LNCAP (cell line): ENCODE results near the gene HBB.

Source experiments
- CTCF ChIP-seq: fragments of 450-650 bp; IDR thresholded peaks from 2 replicates; pipeline ENCODE4 v1.5.1; 2017; ENCODE audit warnings: mild to moderate bottlenecking

HBB gene

DNA sequence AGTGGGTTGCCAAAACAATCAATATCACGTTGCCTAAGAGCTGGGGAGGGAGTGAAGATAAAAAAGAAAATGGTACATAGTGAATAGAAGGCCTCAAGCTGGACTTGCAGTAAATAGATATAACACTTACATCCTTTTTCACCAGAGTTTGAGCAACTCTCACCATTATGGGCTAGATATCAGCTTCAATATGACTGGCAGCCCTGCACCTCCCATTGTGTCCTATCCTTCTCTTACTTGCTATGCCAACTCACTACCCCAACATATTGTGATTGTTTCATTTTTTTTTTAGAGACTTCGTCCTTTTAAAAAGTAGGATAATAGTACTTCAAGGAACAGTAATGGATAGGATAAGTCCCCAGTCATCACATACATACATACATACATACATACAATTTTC is 15.3 kb upstream of the HBB start:
- TF ChIP-seq CTCF = no peak

DNA sequence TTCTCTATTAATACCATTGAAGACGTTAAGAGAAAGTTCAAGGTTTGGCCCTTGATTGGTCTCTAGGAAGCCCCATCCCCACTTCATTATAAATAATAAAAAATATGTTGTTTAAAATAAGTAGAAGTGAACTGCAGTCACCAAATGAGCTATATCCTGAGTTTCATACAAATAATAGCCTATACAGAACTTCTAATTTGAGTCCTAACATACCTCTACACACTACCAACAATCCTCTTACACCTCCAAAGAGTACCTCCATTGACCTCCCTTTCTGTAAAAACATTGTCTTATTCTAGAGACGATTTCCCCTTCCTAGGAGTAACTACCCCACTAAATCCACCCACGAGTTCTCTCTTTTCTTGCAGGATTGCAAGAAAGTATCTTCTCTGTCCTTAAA is 14.6 kb upstream of the HBB start:
- no peak for TF ChIP-seq CTCF

- no peak for TF ChIP-seq CTCF
These were observed 13.6 kb upstream of the HBB start for GRCh38 chr11:5240458-5240857.

GRCh38 chr11:5240056-5240455 is 13.2 kb upstream of the HBB start:
- TF ChIP-seq CTCF = no peak

- no peak for TF ChIP-seq CTCF
These were observed 12.2 kb upstream of the HBB start for GRCh38 chr11:5239046-5239445.

DNA sequence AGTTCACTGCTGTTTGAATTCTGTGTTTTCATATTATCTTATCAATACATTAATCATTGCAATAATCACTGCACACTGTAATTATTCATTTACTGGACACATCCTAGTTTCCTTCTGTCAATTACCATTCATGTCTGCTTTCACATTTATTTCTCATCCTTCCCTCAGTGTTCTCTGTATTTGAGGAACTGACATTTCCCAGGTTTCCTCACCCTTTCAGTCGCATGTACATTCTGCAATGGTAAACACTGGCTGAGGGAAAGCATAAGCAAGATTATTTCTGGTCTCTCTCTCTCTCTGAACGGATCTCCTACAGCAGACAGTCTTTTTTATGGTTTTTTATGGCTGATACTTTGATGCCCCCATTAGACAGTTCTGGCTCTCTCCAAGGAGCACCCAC is 11.6 kb upstream of the HBB start:
- TF ChIP-seq CTCF = no peak

DNA sequence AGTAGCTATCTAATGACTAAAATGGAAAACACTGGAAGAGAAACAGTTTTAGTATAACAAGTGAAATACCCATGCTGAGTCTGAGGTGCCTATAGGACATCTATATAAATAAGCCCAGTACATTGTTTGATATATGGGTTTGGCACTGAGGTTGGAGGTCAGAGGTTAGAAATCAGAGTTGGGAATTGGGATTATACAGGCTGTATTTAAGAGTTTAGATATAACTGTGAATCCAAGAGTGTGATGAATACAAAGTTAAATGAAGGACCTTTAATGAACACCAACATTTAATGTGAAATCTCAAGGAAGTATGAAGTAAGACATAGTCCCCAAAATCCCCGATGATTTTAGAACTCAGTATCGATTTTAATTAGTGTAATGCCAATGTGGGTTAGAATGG is 10.5 kb upstream of the HBB start:
- TF ChIP-seq CTCF = no peak

DNA sequence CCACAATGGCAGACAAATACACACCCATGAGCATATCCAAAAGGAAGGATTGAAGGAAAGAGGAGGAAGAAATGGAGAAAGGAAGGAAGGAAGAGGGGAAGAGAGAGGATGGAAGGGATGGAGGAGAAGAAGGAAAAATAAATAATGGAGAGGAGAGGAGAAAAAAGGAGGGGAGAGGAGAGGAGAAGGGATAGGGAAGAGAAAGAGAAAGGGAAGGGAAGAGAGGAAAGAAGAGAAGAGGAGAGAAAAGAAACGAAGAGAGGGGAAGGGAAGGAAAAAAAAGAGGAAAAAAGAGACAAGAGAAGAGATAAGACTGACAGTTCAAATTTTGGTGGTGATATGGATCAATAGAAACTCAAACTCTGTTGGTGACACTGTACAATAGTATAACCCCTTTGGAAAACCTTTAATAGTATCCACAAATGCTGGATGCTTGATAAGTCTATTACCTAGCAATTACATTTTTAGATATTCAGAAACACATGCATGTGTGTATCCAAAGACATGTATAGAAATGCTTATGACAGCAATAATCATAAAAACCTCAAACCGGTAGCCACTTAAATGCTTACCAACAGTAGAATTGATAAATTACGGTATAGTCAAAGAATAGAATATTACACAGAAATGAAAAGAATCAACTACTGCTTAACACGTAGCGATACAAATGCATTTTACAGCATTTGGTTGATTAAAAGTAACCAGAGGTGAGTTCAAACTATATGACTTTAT is 8.7 kb upstream of the HBB start:
- TF ChIP-seq CTCF = no peak
